ENCODE results near the gene KCNA5.
A peak's percentile ranks its signal among the peaks of the same experiment; 100 is the strongest.

The KCNA5 gene

GRCh38 chr12:5039815-5040214 lies 3.9 kb upstream of the KCNA5 start:
- Histone ChIP-seq H3K27me3 (ENCODE audit: control insufficient read depth, insufficient read depth, low read length) (peaks cover 57% of the 10 kb centered on the region), H3K27ac (ENCODE audit: low read depth, low read length) (no peak overlapping the region), H3K4me1 (ENCODE audit: control insufficient read depth, insufficient read depth, low read length) (peaks cover 9% of the 10 kb centered on the region; the same call in 1 of the 2 replicates), H3K4me3 (ENCODE audit: low read depth, low read length) (no peak overlapping the region), H3K9ac (ENCODE audit: low read depth, low read length) (no peak overlapping the region), H3K36me3 (ENCODE audit: control insufficient read depth, insufficient read depth, low read length) (no peaks in the 10 kb centered on the region), H3K9me3 (ENCODE audit: control insufficient read depth, insufficient read depth, low read length) (no peaks in the 10 kb centered on the region)

DNA sequence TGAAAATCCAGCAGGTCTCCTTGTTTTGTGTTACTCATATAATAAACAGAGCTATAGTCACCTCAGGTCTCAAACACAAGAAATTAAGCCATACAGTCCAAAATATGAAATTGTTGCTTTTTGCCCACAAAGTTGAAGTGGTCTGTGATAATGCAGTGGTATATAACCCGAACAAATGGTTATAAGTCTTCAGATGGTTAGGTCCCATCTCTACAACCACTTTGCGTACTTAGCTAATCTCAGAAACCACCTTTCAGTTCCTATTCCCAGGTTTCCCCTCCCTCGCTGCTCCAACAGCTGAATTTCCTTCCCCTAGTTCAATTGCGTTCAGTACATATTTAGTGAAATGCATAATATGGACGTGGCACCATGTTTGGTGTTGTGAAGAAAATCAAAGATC lies 3.3 kb upstream of the KCNA5 start:
- no peak overlapping the region for H3K27ac ChIP-seq (ENCODE audit: low read depth, low read length)
- no peaks in the 10 kb centered on the region for H3K9me3 ChIP-seq (ENCODE audit: control insufficient read depth, insufficient read depth, low read length)
- no peak overlapping the region for H3K9ac ChIP-seq (ENCODE audit: low read depth, low read length)
- peaks cover 63% of the 10 kb centered on the region for H3K27me3 ChIP-seq (ENCODE audit: control insufficient read depth, insufficient read depth, low read length)
- H3K4me3 ChIP-seq (ENCODE audit: low read depth, low read length): no peak overlapping the region
- no peaks in the 10 kb centered on the region for H3K36me3 ChIP-seq (ENCODE audit: control insufficient read depth, insufficient read depth, low read length)
- H3K4me1 ChIP-seq (ENCODE audit: control insufficient read depth, insufficient read depth, low read length): peaks cover 9% of the 10 kb centered on the region; the same call in 1 of the 2 replicates

DNA sequence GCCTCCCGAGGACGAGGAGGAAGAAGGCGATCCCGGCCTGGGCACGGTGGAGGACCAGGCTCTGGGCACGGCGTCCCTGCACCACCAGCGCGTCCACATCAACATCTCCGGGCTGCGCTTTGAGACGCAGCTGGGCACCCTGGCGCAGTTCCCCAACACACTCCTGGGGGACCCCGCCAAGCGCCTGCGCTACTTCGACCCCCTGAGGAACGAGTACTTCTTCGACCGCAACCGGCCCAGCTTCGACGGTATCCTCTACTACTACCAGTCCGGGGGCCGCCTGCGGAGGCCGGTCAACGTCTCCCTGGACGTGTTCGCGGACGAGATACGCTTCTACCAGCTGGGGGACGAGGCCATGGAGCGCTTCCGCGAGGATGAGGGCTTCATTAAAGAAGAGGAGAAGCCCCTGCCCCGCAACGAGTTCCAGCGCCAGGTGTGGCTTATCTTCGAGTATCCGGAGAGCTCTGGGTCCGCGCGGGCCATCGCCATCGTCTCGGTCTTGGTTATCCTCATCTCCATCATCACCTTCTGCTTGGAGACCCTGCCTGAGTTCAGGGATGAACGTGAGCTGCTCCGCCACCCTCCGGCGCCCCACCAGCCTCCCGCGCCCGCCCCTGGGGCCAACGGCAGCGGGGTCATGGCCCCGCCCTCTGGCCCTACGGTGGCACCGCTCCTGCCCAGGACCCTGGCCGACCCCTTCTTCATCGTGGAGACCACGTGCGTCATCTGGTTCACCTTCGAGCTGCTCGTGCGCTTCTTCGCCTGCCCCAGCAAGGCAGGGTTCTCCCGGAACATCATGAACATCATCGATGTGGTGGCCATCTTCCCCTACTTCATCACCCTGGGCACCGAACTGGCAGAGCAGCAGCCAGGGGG lies 979 bp downstream of the KCNA5 start:
- Histone ChIP-seq H3K9me3 (ENCODE audit: control insufficient read depth, insufficient read depth, low read length) (no peaks in the 10 kb centered on the region), H3K4me3 (ENCODE audit: low read depth, low read length) (peak overlapping the region; percentile 65), H3K9ac (ENCODE audit: low read depth, low read length) (no peak overlapping the region), H3K36me3 (ENCODE audit: control insufficient read depth, insufficient read depth, low read length) (no peaks in the 10 kb centered on the region), H3K27ac (ENCODE audit: low read depth, low read length) (no peak overlapping the region), H3K4me1 (ENCODE audit: control insufficient read depth, insufficient read depth, low read length) (peaks cover 10% of the 10 kb centered on the region), H3K27me3 (ENCODE audit: control insufficient read depth, insufficient read depth, low read length) (peaks cover 81% of the 10 kb centered on the region)

DNA sequence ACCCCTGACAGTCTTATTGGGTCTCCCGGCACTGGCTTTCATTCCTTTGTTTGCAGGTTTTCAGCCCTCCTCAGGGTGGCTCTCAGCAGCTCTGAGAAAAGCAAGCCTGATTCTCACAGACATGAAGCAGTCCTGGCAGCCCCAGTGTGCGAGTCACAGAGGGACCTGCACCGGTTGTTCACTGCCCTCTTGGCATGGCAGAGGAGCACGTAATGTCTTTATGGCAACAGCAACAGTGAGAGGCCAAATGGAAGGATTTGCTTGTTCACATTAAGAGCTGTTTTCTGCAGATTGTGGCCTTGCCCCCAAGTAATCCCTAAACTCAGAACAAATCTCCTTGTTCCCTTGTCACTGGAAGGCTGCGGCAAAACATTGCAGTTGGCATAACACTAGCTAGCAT lies 3.4 kb downstream of the KCNA5 start:
- Histone ChIP-seq H3K36me3 (ENCODE audit: control insufficient read depth, insufficient read depth, low read length) (no peaks in the 10 kb centered on the region), H3K27me3 (ENCODE audit: control insufficient read depth, insufficient read depth, low read length) (peaks cover 57% of the 10 kb centered on the region), H3K4me1 (ENCODE audit: control insufficient read depth, insufficient read depth, low read length) (peaks cover 10% of the 10 kb centered on the region), H3K9ac (ENCODE audit: low read depth, low read length) (no peak overlapping the region), H3K27ac (ENCODE audit: low read depth, low read length) (peak overlapping the region; percentile 82), H3K9me3 (ENCODE audit: control insufficient read depth, insufficient read depth, low read length) (no peaks in the 10 kb centered on the region), H3K4me3 (ENCODE audit: low read depth, low read length) (no peak overlapping the region)

DNA sequence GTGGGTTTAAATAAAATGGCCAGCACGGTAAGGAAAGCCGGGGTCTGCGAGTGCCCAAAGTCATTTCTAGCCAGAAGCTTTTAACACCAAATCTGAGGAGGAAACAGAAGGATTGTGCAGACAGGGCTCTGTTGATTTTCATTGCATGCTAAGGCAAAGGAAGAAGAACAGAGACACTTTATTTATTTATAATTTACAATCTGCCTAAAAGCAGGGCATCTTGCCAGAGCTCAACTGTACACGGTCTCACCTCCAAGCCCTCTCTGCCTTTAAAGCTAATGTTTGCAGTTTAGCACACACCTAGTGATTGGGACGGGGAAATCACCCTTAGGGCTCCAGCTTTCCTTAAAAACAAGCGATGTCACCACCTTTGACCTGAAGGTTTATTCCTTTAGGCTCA lies 4.0 kb downstream of the KCNA5 start:
- Histone ChIP-seq H3K4me3 (ENCODE audit: low read depth, low read length) (no peak overlapping the region), H3K9me3 (ENCODE audit: control insufficient read depth, insufficient read depth, low read length) (no peaks in the 10 kb centered on the region), H3K27me3 (ENCODE audit: control insufficient read depth, insufficient read depth, low read length) (peaks cover 50% of the 10 kb centered on the region), H3K9ac (ENCODE audit: low read depth, low read length) (no peak overlapping the region), H3K4me1 (ENCODE audit: control insufficient read depth, insufficient read depth, low read length) (peaks cover 10% of the 10 kb centered on the region), H3K36me3 (ENCODE audit: control insufficient read depth, insufficient read depth, low read length) (no peaks in the 10 kb centered on the region), H3K27ac (ENCODE audit: low read depth, low read length) (peak overlapping the region; percentile 82)

GRCh38 chr12:5050542-5050941 lies 6.9 kb downstream of the KCNA5 start:
- no peaks in the 10 kb centered on the region for H3K9me3 ChIP-seq (ENCODE audit: control insufficient read depth, insufficient read depth, low read length)
- no peaks in the 10 kb centered on the region for H3K36me3 ChIP-seq (ENCODE audit: control insufficient read depth, insufficient read depth, low read length)
- no peak overlapping the region for H3K4me3 ChIP-seq (ENCODE audit: low read depth, low read length)
- H3K27ac ChIP-seq (ENCODE audit: low read depth, low read length): no peak overlapping the region
- H3K27me3 ChIP-seq (ENCODE audit: control insufficient read depth, insufficient read depth, low read length): peaks cover 22% of the 10 kb centered on the region
- no peak overlapping the region for H3K9ac ChIP-seq (ENCODE audit: low read depth, low read length)
- peaks cover 10% of the 10 kb centered on the region for H3K4me1 ChIP-seq (ENCODE audit: control insufficient read depth, insufficient read depth, low read length)

DNA sequence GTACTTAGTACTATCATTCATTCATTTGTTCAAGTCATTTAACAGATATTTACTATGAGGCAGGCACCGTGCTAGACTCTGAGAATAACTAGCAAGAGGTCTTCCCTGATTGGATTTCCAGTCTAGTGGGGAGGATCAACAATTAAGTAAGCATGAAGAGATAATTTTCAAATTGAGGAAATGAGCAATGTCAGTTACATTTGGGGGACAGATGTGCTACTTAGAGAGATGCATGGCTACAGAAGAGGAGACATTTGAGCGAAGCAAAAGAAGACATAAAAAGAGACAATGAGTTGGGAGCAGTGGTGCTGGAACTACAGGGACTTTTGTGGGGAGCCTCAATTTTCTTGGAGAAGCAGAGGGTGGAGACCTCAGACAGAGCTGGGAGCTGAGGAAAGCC lies 7.7 kb downstream of the KCNA5 start:
- Histone ChIP-seq H3K36me3 (ENCODE audit: control insufficient read depth, insufficient read depth, low read length) (no peaks in the 10 kb centered on the region), H3K4me1 (ENCODE audit: control insufficient read depth, insufficient read depth, low read length) (peaks cover 10% of the 10 kb centered on the region), H3K4me3 (ENCODE audit: low read depth, low read length) (no peak overlapping the region), H3K9me3 (ENCODE audit: control insufficient read depth, insufficient read depth, low read length) (no peaks in the 10 kb centered on the region), H3K27ac (ENCODE audit: low read depth, low read length) (no peak overlapping the region), H3K27me3 (ENCODE audit: control insufficient read depth, insufficient read depth, low read length) (peaks cover 14% of the 10 kb centered on the region), H3K9ac (ENCODE audit: low read depth, low read length) (no peak overlapping the region)

DNA sequence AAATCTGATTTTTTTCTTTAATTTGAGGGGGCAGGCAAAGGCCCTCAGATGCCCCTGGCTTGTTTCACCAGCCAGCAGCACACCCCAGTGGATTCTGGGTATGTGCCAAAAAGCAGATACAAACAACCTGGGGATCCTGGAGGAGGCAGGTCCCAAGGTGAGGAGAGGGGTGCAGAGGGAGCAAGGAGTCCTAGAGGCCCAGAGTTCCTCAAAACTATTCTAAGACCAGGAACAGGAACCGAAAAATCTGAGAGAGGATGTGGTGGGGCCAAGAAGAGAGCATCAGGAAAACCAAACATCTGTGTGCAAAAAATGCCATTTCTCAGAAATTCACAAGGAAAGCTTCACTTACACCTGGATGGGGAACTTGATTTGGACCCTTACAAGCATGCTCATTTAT lies 8.2 kb downstream of the KCNA5 start:
- H3K4me3 ChIP-seq (ENCODE audit: low read depth, low read length): no peak overlapping the region
- H3K9ac ChIP-seq (ENCODE audit: low read depth, low read length): no peak overlapping the region

DNA sequence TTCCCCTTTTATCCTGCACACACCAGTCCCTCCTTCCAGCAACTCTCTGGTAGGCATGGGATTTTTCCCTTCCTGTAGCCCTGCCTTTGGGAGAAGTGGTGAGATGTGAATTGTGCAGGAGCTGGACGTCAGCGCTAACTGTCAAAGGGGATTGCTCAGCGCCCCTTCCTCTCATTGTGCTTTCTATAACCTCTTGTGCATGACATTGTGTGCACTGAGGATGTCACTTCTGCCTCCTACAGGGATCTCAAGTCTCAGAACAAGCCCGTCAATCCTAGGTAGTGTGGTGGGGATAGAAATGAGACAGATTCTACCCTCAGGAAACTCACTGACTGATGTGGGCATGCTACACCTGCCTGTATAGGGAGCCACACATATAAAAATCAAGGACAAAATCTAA lies 8.7 kb downstream of the KCNA5 start:
- Histone ChIP-seq H3K9me3 (ENCODE audit: control insufficient read depth, insufficient read depth, low read length) (no peaks in the 10 kb centered on the region), H3K9ac (ENCODE audit: low read depth, low read length) (no peak overlapping the region), H3K4me1 (ENCODE audit: control insufficient read depth, insufficient read depth, low read length) (peaks cover 2% of the 10 kb centered on the region), H3K27me3 (ENCODE audit: control insufficient read depth, insufficient read depth, low read length) (0 out of 2 replicates have a peak, but pooled peaks cover 5% of the 10 kb centered on the region), H3K27ac (ENCODE audit: low read depth, low read length) (no peak overlapping the region), H3K36me3 (ENCODE audit: control insufficient read depth, insufficient read depth, low read length) (no peaks in the 10 kb centered on the region), H3K4me3 (ENCODE audit: low read depth, low read length) (no peak overlapping the region)

More for the DNA sequence above, 8.2 kb downstream of the KCNA5 start:
- Histone ChIP-seq H3K4me1 (ENCODE audit: control insufficient read depth, insufficient read depth, low read length) (peaks cover 7% of the 10 kb centered on the region), H3K27ac (ENCODE audit: low read depth, low read length) (no peak overlapping the region), H3K27me3 (ENCODE audit: control insufficient read depth, insufficient read depth, low read length) (peaks cover 9% of the 10 kb centered on the region), H3K9me3 (ENCODE audit: control insufficient read depth, insufficient read depth, low read length) (no peaks in the 10 kb centered on the region), H3K36me3 (ENCODE audit: control insufficient read depth, insufficient read depth, low read length) (no peaks in the 10 kb centered on the region)

DNA sequence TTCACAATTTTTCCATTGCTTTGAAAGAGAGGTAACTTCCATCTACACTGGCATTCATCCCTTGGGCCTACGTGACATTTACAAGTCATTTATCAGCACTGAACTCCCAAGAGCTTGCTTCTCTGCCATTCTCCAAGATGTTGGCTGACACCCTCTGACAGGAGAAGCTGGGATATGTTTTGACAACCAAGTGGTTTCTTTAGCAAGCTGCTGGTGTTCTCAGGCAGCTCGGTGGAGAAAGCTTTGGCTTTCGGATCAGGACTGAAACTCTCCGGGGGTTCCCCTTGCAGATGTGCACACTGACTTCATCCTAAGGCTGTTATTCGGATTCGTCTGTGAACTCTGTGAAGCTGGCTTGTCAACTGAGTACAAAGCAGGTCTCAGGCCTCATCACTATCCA lies 15.7 kb downstream of the KCNA5 start:
- H3K27me3 ChIP-seq (ENCODE audit: control insufficient read depth, insufficient read depth, low read length): no peaks in the 10 kb centered on the region; the same call in none of the 2 replicates

DNA sequence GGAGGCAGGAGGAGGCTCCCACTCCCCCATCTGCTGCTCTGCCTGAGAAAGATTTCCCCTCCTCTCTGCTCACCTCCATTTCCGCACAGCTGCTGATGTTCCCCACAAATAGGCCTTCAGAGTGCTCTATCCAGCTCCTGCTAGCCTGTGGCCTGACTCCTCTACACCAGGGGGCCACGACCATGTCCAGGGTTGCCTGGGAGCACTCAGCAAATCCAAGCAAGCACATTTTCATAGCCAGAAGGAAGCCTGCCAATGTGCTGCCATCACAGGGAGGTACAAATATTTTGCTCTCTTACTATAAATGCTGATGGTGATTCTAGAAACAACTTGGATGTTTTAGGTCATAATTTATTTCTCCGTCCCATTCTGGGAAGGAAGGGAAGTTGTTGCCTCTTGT lies 17.3 kb downstream of the KCNA5 start:
- Histone ChIP-seq H3K27me3 (ENCODE audit: control insufficient read depth, insufficient read depth, low read length) (no peaks in the 10 kb centered on the region; the same call in none of the 2 replicates), H3K4me1 (ENCODE audit: control insufficient read depth, insufficient read depth, low read length) (no peaks in the 10 kb centered on the region), H3K27ac (ENCODE audit: low read depth, low read length) (no peak overlapping the region), H3K9ac (ENCODE audit: low read depth, low read length) (no peak overlapping the region), H3K9me3 (ENCODE audit: control insufficient read depth, insufficient read depth, low read length) (no peaks in the 10 kb centered on the region), H3K36me3 (ENCODE audit: control insufficient read depth, insufficient read depth, low read length) (no peaks in the 10 kb centered on the region), H3K4me3 (ENCODE audit: low read depth, low read length) (no peak overlapping the region)

More for the DNA sequence above, 15.7 kb downstream of the KCNA5 start:
- Histone ChIP-seq H3K9me3 (ENCODE audit: control insufficient read depth, insufficient read depth, low read length) (no peaks in the 10 kb centered on the region), H3K36me3 (ENCODE audit: control insufficient read depth, insufficient read depth, low read length) (no peaks in the 10 kb centered on the region), H3K4me1 (ENCODE audit: control insufficient read depth, insufficient read depth, low read length) (no peaks in the 10 kb centered on the region), H3K4me3 (ENCODE audit: low read depth, low read length) (no peak overlapping the region), H3K27ac (ENCODE audit: low read depth, low read length) (no peak overlapping the region), H3K9ac (ENCODE audit: low read depth, low read length) (no peak overlapping the region)
